ENCODE data around the gene TFF3.

Gene TFF3

DNA sequence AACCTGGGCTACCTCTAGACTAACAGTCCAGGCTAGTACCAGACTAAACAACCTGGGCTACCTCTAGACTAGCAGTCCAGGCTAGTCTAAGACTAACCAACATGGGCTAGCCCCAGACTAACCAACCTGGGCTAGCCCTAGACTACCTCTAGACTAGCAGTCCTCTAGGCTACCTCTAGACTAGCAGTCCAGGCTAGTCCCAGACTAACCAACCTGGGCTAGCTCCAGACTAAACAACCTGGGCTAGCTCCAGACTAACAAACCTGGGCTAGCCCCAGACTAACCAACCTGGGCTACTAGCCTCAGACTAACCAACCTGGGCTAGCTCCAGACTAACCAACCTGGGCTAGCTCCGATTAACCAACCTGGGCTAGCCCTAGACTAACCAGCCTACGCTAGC, 33.6 kb upstream of the TFF3 start:
- CTCF ChIA-PET, result interaction anchor here (0.6 to 0.9 kb wide), 3 partner anchors 13 to 70 kb away, joined by 3 to 4 read pairs (median 3); no protein-coding TSS in a partner anchor
- POLR2A ChIA-PET, result no interaction called here

DNA sequence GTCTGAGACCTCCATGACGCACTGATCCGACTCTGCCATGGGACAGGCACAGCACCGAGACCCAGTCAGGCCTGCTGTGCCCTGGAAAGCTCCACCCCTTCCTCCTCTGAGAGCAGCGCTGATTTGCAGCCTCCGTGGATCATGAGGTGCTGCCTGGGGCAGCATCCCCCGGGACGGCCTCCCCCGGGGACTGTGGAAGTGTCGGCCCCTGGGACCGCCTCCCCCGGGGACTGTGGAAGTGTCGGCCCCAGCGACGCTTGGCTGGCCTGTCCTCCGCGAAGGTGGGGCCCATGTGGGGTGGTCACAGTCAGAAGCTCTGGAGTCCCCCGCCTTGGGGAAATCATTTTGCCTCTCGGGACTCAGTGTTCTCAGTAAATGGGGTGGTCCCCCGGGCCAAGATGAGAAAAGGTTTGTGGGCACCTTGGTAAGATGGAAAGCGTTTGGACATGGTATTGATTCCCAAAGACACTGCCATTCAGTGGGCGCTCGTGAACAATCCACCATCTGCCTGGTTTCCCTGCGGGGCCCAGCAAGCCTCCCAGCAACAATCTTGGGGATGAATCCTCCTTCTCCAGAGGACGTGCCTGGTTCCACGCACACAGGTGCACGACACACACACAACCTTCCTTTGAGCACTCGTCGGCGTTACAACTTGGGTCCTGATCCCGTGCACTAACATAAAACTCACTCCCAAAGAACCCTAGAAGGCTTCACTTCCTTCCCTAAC, 32.6 kb upstream of the TFF3 start:
- Histone ChIP-seq H3K4me3 (ENCODE audit: low read depth, low read length) (no peak overlapping the region), H3K9me3 (ENCODE audit: control insufficient read depth, insufficient read depth, low read depth, low read length) (no peaks in the 10 kb centered on the region), H3K4me1 (ENCODE audit: control insufficient read depth, insufficient read depth, low read length) (no peaks in the 10 kb centered on the region), H3K27ac (ENCODE audit: extremely low read depth, low read depth, low read length) (no peak overlapping the region), H3K36me3 (ENCODE audit: control insufficient read depth in 2 of 2, insufficient read depth in 1 of 2, low read length in 2 of 2) (no peaks in the 10 kb centered on the region)
- ChIA-PET CTCF (interaction anchor here (0.6 kb wide), 1 partner anchor 69 kb away, joined by 3 read pairs; no protein-coding TSS in a partner anchor), POLR2A (no interaction called here)
- TF ChIP-seq ZNF544 (tag by site-specific recombination; IDR thresholded peaks at IDR 0.05) (no peak), ZNF560 (tag by site-specific recombination; IDR thresholded peaks at IDR 0.05; ENCODE audit: borderline replicate concordance) (no peak), ZNF350 (tag by site-specific recombination; IDR thresholded peaks at IDR 0.05) (no peak), ZNF514 (tag by site-specific recombination; IDR thresholded peaks at IDR 0.05) (no peak), ZNF404 (tag by site-specific recombination; IDR thresholded peaks at IDR 0.05) (no peak), ZSCAN16 (tag by site-specific recombination; IDR thresholded peaks at IDR 0.05) (no peak), ZNF561 (tag by site-specific recombination; IDR thresholded peaks at IDR 0.05; ENCODE audit: borderline replicate concordance) (no peak), GLI2 (tag by site-specific recombination; IDR thresholded peaks at IDR 0.05; ENCODE audit: borderline replicate concordance, low read depth) (no peak)

More for the DNA sequence above, 33.6 kb upstream of the TFF3 start:
- no peaks in the 10 kb centered on the region for H3K9me3 ChIP-seq (ENCODE audit: control insufficient read depth, insufficient read depth, low read depth, low read length)
- H3K4me3 ChIP-seq (ENCODE audit: low read depth, low read length), result no peak overlapping the region
- H3K27ac ChIP-seq (ENCODE audit: extremely low read depth, low read depth, low read length), result no peak overlapping the region
- no peaks in the 10 kb centered on the region for H3K4me1 ChIP-seq (ENCODE audit: control insufficient read depth, insufficient read depth, low read length)
- no peaks in the 10 kb centered on the region for H3K36me3 ChIP-seq (ENCODE audit: control insufficient read depth in 2 of 2, insufficient read depth in 1 of 2, low read length in 2 of 2)
- TF ChIP-seq WT1 (tag by site-specific recombination; IDR thresholded peaks at IDR 0.05) (no peak), ZNF426 (tag by site-specific recombination; IDR thresholded peaks at IDR 0.05) (no peak), ZNF184 (tag by site-specific recombination; IDR thresholded peaks at IDR 0.05) (no peak), PRDM1 (tag by site-specific recombination; IDR thresholded peaks at IDR 0.05) (no peak), ZNF266 (tag by site-specific recombination; IDR thresholded peaks at IDR 0.05; ENCODE audit: low read depth) (no peak), KLF16 (tag by site-specific recombination; IDR thresholded peaks at IDR 0.05) (no peak)
- TF ChIP-seq, protein P1, sequence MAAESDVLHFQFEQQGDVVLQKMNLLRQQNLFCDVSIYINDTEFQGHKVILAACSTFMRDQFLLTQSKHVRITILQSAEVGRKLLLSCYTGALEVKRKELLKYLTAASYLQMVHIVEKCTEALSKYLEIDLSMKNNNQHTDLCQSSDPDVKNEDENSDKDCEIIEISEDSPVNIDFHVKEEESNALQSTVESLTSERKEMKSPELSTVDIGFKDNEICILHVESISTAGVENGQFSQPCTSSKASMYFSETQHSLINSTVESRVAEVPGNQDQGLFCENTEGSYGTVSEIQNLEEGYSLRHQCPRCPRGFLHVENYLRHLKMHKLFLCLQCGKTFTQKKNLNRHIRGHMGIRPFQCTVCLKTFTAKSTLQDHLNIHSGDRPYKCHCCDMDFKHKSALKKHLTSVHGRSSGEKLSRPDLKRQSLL (tag by site-specific recombination; IDR thresholded peaks at IDR 0.05), result no peak
- TF ChIP-seq, protein P2, sequence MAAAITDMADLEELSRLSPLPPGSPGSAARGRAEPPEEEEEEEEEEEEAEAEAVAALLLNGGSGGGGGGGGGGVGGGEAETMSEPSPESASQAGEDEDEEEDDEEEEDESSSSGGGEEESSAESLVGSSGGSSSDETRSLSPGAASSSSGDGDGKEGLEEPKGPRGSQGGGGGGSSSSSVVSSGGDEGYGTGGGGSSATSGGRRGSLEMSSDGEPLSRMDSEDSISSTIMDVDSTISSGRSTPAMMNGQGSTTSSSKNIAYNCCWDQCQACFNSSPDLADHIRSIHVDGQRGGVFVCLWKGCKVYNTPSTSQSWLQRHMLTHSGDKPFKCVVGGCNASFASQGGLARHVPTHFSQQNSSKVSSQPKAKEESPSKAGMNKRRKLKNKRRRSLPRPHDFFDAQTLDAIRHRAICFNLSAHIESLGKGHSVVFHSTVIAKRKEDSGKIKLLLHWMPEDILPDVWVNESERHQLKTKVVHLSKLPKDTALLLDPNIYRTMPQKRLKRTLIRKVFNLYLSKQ (tag by site-specific recombination; IDR thresholded peaks at IDR 0.05; ENCODE audit: borderline replicate concordance), result no peak
- TF ChIP-seq, protein P3, sequence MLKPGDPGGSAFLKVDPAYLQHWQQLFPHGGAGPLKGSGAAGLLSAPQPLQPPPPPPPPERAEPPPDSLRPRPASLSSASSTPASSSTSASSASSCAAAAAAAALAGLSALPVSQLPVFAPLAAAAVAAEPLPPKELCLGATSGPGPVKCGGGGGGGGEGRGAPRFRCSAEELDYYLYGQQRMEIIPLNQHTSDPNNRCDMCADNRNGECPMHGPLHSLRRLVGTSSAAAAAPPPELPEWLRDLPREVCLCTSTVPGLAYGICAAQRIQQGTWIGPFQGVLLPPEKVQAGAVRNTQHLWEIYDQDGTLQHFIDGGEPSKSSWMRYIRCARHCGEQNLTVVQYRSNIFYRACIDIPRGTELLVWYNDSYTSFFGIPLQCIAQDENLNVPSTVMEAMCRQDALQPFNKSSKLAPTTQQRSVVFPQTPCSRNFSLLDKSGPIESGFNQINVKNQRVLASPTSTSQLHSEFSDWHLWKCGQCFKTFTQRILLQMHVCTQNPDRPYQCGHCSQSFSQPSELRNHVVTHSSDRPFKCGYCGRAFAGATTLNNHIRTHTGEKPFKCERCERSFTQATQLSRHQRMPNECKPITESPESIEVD (tag by site-specific recombination; IDR thresholded peaks at IDR 0.05), result no peak
